NCI-H2196 treated with DMSO at 0.1 percent for 48 hours (cell line): ENCODE measurements around the gene CCDC201.
"Not testable (repeated sequence)": the region's sequence is repeated elsewhere in the genome, so short reads cannot be mapped to it uniquely, and the experiment has no call there.

Source experiments
- DNase-seq: peaks from one replicate; lab custom pipeline; 2025; ENCODE audit not compliant: unreplicated experiment; lab: John Stamatoyannopoulos, UW

CCDC201 gene

DNA sequence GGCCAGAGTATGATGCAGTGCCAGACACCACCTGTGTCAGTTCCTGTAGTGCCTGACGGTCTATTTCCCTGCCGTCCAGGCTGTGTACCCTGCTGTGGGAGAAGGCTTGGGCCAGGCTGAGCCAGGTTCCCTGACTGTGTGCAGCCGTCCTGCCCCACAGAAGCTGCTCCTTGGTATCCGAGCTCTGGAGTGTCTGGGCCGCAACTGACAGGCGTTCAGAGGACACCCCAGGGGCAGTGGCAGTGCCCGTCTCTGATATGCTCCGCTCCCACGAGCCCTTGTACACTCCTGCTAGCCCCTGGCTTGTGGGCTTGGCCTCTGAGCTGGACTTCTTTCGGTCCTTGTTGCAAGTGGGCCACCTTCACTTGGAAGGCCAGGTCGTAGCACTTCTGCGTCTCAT, 55.0 kb downstream of the CCDC201 start:
- DNase-seq = not testable (repeated sequence)

DNA sequence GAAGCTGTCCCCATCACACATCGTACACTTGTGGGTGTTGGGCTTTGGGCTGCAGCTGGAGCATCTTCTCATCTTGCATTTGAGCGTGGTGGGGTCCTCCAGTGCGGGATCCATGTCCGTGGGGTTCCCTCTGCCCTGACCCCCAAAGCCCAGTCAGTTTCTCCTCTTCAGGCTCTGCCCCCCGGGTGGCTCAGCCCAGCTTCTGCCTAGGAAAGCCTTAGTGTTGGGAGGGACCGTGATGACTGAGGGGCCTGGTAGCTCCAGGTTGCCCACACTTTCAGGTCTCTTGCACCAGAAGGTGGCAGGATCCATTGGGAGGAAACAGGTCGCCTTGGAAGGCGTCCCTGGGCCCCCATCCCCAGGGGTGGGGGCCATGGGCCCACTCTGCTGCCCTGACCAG, 55.9 kb downstream of the CCDC201 start:
- not testable (repeated sequence) for DNase-seq

DNA sequence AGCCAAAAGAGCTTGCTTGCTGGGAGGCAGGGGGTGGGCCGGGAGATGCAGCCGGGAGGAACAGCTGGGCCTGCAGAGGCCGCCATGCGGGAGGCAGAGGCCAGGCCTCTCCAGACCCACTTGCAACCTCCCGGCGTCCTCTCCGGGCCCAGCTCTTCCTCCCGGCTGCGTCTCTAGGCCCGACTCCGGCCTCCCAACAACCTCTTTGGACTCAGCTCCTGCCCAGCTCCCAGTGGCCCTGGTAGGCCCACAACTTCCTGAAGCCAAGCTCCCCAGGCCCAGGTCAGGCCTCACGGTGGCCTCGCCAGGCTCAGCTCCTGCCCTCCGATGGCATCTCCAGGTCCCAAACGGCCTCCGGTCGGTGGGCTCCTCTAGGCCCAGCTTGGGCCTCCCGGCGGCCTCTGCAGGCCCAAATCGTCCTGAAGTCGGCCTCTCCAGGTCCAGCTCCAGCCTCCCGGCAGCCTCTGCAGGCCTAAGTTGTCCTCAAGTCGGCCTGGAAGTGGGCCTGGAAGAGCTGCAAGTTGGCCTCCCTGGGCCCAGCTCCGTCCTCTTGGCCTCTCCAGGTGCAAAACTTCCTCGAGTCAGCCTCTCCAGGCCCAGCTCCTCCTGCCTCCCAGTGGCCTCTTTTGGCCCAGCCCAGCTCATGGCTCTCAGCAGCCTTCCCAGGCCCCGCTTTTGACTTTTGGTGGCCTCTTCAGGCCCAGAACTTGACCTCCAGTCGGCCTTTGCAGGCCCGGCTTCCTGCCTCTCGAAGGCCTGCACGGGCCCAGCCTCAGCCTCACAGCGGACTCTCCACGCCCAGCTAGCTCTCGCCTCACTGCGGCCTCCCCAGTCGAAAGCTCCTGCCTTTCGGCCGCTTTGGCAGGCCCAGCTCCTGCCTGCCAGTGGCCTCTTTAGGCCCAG, 58.4 kb downstream of the CCDC201 start:
- not testable (repeated sequence) for DNase-seq

DNA sequence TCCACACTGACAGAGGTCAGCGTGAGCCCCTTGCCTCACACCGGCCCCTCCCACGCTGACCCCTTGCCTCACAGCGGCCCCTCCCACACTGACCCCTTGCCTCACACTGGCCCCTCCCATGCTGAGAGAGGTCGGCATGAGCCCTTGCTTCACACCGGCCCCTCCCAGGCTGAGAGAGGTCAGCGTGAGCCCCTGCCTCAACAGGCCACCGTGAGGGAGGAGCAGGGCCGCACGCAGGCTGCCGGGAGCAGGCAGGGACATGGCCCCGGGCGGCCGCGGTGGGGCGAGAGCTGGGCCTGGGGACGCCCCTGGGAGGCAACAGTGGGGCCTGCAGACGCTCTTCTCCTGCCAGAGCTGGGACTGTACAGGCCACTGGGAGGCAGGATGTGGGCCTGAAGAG, 59.1 kb downstream of the CCDC201 start:
- not testable (repeated sequence) for DNase-seq

DNA sequence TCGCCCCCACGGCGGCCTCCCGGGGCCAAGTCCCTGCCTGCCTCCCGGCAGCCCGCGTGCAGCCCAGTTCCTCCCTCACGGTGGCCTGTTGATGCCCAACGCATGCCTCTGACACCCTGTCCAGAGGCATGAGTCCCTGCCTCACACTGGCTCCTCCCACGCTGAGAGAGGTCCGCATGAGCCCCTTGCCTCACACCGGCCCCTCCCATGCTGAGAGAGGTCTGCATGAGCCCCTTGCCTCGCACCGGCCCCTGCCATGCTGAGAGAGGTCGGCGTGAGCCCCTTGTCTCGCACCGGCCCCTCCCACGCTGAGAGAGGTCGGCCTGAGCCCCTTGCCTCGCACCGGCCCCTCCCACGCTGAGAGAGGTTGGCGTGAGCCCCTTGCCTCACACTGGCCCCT, 59.9 kb downstream of the CCDC201 start:
- DNase-seq = no peak

DNA sequence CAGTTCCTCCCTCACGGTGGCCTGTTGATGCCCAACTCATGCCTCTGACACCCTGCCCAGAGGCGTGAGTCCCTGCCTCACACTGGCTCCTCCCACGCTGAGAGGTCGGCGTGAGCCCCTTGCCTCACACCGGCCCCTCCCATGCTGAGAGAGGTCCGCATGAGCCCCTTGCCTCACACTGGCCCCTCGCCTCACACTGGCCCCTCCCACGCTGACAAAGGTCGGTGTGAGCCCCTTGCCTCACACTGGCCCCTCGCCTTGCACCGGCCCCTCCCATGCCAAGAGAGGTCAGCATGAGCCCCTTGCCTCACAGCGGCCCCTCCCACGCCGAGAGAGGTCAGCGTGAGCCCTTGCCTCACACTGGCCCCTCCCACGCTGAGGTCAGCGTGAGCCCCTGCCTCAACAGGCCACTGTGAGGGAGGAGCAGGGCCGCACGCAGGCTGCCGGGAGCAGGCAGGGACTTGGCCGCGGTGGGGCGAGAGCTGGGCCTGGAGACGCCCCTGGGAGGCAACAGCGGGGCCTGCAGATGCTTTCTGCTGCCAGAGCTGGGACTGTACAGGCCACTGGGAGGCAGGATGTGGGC, 61.1 kb downstream of the CCDC201 start:
- DNase-seq = not testable (repeated sequence)

DNA sequence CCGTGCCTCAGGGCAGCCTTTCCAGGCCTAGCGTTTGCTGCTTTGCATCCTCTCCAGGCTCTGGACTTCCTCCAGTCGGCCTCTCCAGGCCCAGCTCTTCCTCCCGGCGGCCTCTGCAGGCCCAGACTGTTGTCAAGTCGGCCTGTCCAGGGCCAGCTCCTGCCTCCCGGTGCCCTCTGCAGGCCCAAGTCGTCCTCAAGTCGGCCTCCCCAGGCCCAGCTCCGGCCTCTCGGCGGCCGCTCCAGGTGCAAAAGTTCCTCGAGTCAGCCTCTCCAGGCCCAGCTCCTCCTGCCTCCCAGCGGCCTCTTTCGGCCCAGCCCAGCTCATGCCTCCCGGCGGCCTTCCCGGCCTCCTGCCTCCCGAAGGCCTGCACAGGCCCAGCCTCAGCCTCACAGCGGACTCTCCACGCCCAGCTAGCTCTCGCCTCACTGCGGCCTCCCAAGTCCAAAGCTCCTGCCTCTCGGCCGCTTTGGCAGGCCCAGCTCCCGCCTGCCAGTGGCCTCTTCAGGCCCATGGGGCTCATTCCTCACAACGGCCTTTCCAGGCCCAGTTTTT, 62.4 kb downstream of the CCDC201 start:
- not testable (repeated sequence) for DNase-seq
